Osteoblast (primary cell): ENCODE results near the gene KCNA3. TPM values are rescaled to one million over a fixed set of nuclear protein-coding genes. Genes with fewer than 3 reads are reported as not detected.
A peak's percentile ranks its signal among the peaks of the same experiment; 100 is the strongest.

Source experiments
- DNase-seq: peaks from one replicate; pipeline ENCODE4 v3.0.0; 2011; ENCODE audit warnings: low spot score, mixed read lengths; ENCODE audit not compliant: insufficient read length; ENCODE audit errors: missing footprints
- H2AFZ ChIP-seq: 2 replicates; pipeline ENCODE4 v1.6.0; 2011; ENCODE audit warnings: mild to moderate bottlenecking, low read length
- H3K27ac ChIP-seq: 2 replicates; pipeline ENCODE4 v1.5.1; 2011; ENCODE audit warnings: mild to moderate bottlenecking, low read depth, low read length, moderate library complexity
- H3K27me3 ChIP-seq: 2 replicates; pipeline ENCODE4 v1.6.0; 2012; ENCODE audit warnings: mild to moderate bottlenecking, control low read depth, inconsistent platforms, low read length, moderate library complexity; ENCODE audit not compliant: insufficient read depth
- H3K36me3 ChIP-seq: 2 replicates; pipeline ENCODE4 v1.5.1; 2011; ENCODE audit warnings: mild to moderate bottlenecking, low read length, control low read depth, moderate library complexity; ENCODE audit not compliant: insufficient read depth
- H3K4me1 ChIP-seq: 2 replicates; pipeline ENCODE4 v1.5.1; 2011; ENCODE audit warnings: mild to moderate bottlenecking, low read length, control low read depth, moderate library complexity; ENCODE audit not compliant: insufficient read depth
- H3K4me2 ChIP-seq: 2 replicates; pipeline ENCODE4 v1.6.0; 2011; ENCODE audit warnings: mild to moderate bottlenecking, low read length; ENCODE audit not compliant: insufficient read depth
- H3K4me3 ChIP-seq: fragments of 200-600 bp; sonication (generic); 3 replicates; pipeline ENCODE4 v1.5.1; 2012; ENCODE audit warnings: mild to moderate bottlenecking, low read length, inconsistent platforms; ENCODE audit not compliant: insufficient read depth
- H3K79me2 ChIP-seq: 2 replicates; pipeline ENCODE4 v1.6.0; 2012; ENCODE audit warnings: mild to moderate bottlenecking, low read length, control low read depth, inconsistent platforms; ENCODE audit not compliant: insufficient read depth
- H3K9me3 ChIP-seq: 2 replicates; pipeline ENCODE4 v1.5.1; 2011; ENCODE audit warnings: low read depth, low read length, control low read depth
- H4K20me1 ChIP-seq: 2 replicates; pipeline ENCODE4 v1.6.0; 2012; ENCODE audit warnings: mild to moderate bottlenecking, low read length, control low read depth; ENCODE audit not compliant: insufficient read depth
- CTCF ChIP-seq: IDR thresholded peaks from 2 replicates; pipeline ENCODE4 v1.5.1; 2011; ENCODE audit warnings: mild to moderate bottlenecking, low read depth, low read length, moderate library complexity; ENCODE audit errors: extremely low read depth
- total RNA-seq: library from RNA; depleted of rRNA; stranded (reverse); fragments of >200 nt; gene quantifications from 2 replicates; pipeline ENCODE4 v1.2.3, GENCODE V29; 2012

Gene KCNA3
- total RNA-seq, 1 donor, result not detected

DNA sequence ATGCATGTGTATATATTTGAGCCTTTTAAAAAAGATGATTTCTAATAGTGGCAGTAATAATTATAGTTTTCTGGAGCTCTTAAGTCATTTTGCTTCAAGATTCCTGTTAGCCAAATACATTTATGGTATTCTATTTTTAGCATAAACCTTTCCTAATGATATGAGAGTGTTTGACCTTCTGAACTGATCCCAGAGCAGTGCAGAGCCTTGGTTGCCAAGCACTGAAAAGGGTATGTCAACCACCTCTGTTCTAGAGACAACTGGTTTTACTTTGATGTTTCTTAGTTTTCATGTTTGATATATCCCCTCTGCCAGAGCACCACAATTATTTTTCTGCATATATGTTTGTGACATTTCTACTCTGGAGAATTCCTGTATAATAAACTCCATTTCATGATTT is 15.1 kb upstream of the KCNA3 start:
- no peak for TF ChIP-seq CTCF
- H3K9me3 ChIP-seq, result no peaks in the 10 kb centered on the region
- H3K4me3 ChIP-seq, result no peak overlapping the region
- no peak overlapping the region for H3K27ac ChIP-seq
- no peak for DNase-seq
- no peaks in the 10 kb centered on the region for H4K20me1 ChIP-seq
- H3K27me3 ChIP-seq, result no peaks in the 10 kb centered on the region
- no peak overlapping the region for H3K4me2 ChIP-seq
- H3K36me3 ChIP-seq, result no peaks in the 10 kb centered on the region
- H2AFZ ChIP-seq, result no peak overlapping the region
- H3K79me2 ChIP-seq, result no peaks in the 10 kb centered on the region
- H3K4me1 ChIP-seq, result no peaks in the 10 kb centered on the region

DNA sequence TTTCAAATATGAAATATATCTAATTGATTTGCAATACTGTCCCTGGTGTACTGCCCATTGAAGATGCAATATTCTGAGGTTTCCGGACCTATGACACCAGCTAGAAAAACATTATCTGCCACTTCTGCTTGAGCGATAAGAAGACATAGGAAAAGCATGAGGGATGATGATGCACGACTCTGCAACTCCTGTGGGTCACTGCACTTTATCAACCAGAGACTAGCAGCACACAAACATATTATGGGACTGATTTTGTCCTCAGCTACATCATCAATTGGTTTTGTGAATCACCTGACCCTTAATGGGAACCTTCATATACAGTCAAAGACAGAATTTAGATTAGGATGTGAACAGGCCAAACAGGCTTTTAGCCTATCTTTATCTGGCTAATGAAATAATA is 13.8 kb upstream of the KCNA3 start:
- H3K4me3 ChIP-seq, result no peak overlapping the region

DNA sequence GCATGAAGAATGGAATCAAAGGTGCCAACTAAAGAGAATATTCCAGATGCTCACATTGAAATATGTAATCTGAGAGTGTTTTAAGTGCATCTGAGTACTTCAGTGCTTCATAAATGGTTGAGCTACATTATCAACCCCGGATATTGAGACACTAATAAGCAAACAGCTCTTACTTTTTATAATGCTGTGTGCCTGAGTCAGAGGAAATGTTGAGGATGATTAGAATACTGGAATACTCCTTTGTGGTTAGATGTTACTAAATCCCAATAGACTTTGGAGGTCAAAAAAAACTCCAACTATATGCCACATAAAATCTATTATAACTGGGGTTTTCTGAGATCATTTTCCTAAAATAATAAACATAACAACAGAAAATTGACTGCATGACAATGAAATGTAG is 12.5 kb upstream of the KCNA3 start:
- no peak for TF ChIP-seq CTCF

More for the DNA sequence above, 13.8 kb upstream of the KCNA3 start:
- TF ChIP-seq CTCF, result no peak
- no peak overlapping the region for H2AFZ ChIP-seq
- no peaks in the 10 kb centered on the region for H4K20me1 ChIP-seq
- no peaks in the 10 kb centered on the region for H3K36me3 ChIP-seq
- H3K79me2 ChIP-seq, result no peaks in the 10 kb centered on the region
- H3K4me1 ChIP-seq, result no peaks in the 10 kb centered on the region
- H3K9me3 ChIP-seq, result no peaks in the 10 kb centered on the region
- DNase-seq, result no peak
- no peak overlapping the region for H3K27ac ChIP-seq
- no peak overlapping the region for H3K4me2 ChIP-seq
- no peaks in the 10 kb centered on the region for H3K27me3 ChIP-seq

GRCh38 chr1:110686188-110686587 is 11.4 kb upstream of the KCNA3 start:
- Histone ChIP-seq H3K4me1 (no peaks in the 10 kb centered on the region), H3K27me3 (no peaks in the 10 kb centered on the region), H2AFZ (no peak overlapping the region), H3K36me3 (no peaks in the 10 kb centered on the region), H3K79me2 (no peaks in the 10 kb centered on the region), H3K9me3 (no peaks in the 10 kb centered on the region), H3K4me3 (no peak overlapping the region), H3K27ac (no peak overlapping the region), H4K20me1 (no peaks in the 10 kb centered on the region), H3K4me2 (no peak overlapping the region)
- DNase-seq, result peak; percentile 8
- TF ChIP-seq CTCF, result no peak

More for the DNA sequence above, 12.5 kb upstream of the KCNA3 start:
- Histone ChIP-seq H3K27ac (no peak overlapping the region), H3K9me3 (no peaks in the 10 kb centered on the region), H3K4me2 (no peak overlapping the region), H3K79me2 (no peaks in the 10 kb centered on the region), H4K20me1 (no peaks in the 10 kb centered on the region), H3K4me1 (no peaks in the 10 kb centered on the region), H3K27me3 (no peaks in the 10 kb centered on the region), H2AFZ (no peak overlapping the region), H3K4me3 (no peak overlapping the region), H3K36me3 (no peaks in the 10 kb centered on the region)
- DNase-seq, result no peak
